Cerebellar cortex (tissue), 1 donor: Measurements from ENCODE around the gene KRT14.
"Not testable (repeated sequence)": the region's sequence is repeated elsewhere in the genome, so short reads cannot be mapped to it uniquely, and the experiment has no call there.

Experiments used
- DNase-seq: peaks from one replicate; pipeline ENCODE4 v3.0.0-alpha.2; 2015; ENCODE audit warnings: low spot score

KRT14 gene

GRCh38 chr17:41578538-41578937 is 8.2 kb downstream of the KRT14 start:
- no peak for DNase-seq

- not testable (repeated sequence) for DNase-seq
These were observed 10.0 kb downstream of the KRT14 start for GRCh38 chr17:41576740-41577139.

- no peak for DNase-seq
These were observed 11.4 kb downstream of the KRT14 start for GRCh38 chr17:41575336-41575735.

GRCh38 chr17:41571561-41572434 is 14.9 kb downstream of the KRT14 start, which contains the start of gene KRT9:
KRT9 (minus strand) TSS chr17:41572059; CDS start chr17:41571992, 67 bp downstream.
- DNase-seq, result no peak

GRCh38 chr17:41567317-41567716 is 19.4 kb downstream of the KRT14 start:
- no peak for DNase-seq

- no peak for DNase-seq
These were observed 21.4 kb downstream of the KRT14 start for GRCh38 chr17:41565338-41565737.

GRCh38 chr17:41563607-41564170 is 23.0 kb downstream of the KRT14 start:
- DNase-seq, result no peak

- DNase-seq, result no peak
These were observed 25.1 kb downstream of the KRT14 start for GRCh38 chr17:41561554-41561953.

GRCh38 chr17:41559548-41559947 is 27.1 kb downstream of the KRT14 start:
- DNase-seq, result no peak

- no peak for DNase-seq
These were observed 29.8 kb downstream of the KRT14 start for GRCh38 chr17:41556931-41557330.

GRCh38 chr17:41556306-41556705 is 30.4 kb downstream of the KRT14 start:
- no peak for DNase-seq

- no peak for DNase-seq
These were observed 31.4 kb downstream of the KRT14 start for GRCh38 chr17:41555105-41555887.

- no peak for DNase-seq
These were observed 32.6 kb downstream of the KRT14 start for GRCh38 chr17:41553987-41554680.

GRCh38 chr17:41553176-41553575 is 33.5 kb downstream of the KRT14 start:
- no peak for DNase-seq

GRCh38 chr17:41552455-41552854 is 34.2 kb downstream of the KRT14 start:
- DNase-seq, result no peak

- DNase-seq, result no peak
These were observed 35.3 kb downstream of the KRT14 start for GRCh38 chr17:41551365-41551764.

- no peak for DNase-seq
These were observed 37.1 kb downstream of the KRT14 start for GRCh38 chr17:41549596-41550039.

GRCh38 chr17:41548844-41549595 is 37.7 kb downstream of the KRT14 start:
- DNase-seq, result peak; percentile 85

GRCh38 chr17:41547921-41548843 is 38.5 kb downstream of the KRT14 start:
- no peak for DNase-seq

GRCh38 chr17:41547378-41547841 is 39.3 kb downstream of the KRT14 start:
- no peak for DNase-seq
